IMR-90 (cell line): Measurements from ENCODE around the gene HRH3. TPM values are rescaled to one million over a fixed set of nuclear protein-coding genes. Genes with fewer than 3 reads are reported as not detected.

ENCODE experiments used
- CHD1 ChIP-seq: IDR thresholded peaks from 2 replicates; pipeline ENCODE4 v1.6.1; 2012; ENCODE audit warnings: low read depth, low read length, improper control_type of control experiment
- MAFK ChIP-seq: IDR thresholded peaks from 2 replicates; pipeline ENCODE4 v1.6.1; 2012; ENCODE audit warnings: low read depth, low read length, improper control_type of control experiment
- polyA plus RNA-seq, 3 experiments: library from polyadenylated mRNA; depleted of rRNA; stranded (reverse); fragments of >200 nt; gene quantifications; 2 replicates each; pipeline ENCODE4 v1.2.3, GENCODE V29; 2012; ENCODE audit warnings: low replicate concordance in 1 of 3
- total RNA-seq: library from RNA; depleted of rRNA; stranded (reverse); fragments of >200 nt; gene quantifications from 2 replicates; pipeline ENCODE4 v1.2.3, GENCODE V29; 2012
- TF ChIP-seq, protein P1 (sequence below): fragments of 150-350 bp; IDR thresholded peaks from 2 replicates; pipeline ENCODE4 v1.6.1; 2016; ENCODE audit warnings: low read depth, mild to moderate bottlenecking, low read length, moderate library complexity, borderline replicate concordance

Gene HRH3
- total and polyA plus RNA-seq, 2 of the 4 experiments (the other 2 are of a cell fraction), result not detected

DNA sequence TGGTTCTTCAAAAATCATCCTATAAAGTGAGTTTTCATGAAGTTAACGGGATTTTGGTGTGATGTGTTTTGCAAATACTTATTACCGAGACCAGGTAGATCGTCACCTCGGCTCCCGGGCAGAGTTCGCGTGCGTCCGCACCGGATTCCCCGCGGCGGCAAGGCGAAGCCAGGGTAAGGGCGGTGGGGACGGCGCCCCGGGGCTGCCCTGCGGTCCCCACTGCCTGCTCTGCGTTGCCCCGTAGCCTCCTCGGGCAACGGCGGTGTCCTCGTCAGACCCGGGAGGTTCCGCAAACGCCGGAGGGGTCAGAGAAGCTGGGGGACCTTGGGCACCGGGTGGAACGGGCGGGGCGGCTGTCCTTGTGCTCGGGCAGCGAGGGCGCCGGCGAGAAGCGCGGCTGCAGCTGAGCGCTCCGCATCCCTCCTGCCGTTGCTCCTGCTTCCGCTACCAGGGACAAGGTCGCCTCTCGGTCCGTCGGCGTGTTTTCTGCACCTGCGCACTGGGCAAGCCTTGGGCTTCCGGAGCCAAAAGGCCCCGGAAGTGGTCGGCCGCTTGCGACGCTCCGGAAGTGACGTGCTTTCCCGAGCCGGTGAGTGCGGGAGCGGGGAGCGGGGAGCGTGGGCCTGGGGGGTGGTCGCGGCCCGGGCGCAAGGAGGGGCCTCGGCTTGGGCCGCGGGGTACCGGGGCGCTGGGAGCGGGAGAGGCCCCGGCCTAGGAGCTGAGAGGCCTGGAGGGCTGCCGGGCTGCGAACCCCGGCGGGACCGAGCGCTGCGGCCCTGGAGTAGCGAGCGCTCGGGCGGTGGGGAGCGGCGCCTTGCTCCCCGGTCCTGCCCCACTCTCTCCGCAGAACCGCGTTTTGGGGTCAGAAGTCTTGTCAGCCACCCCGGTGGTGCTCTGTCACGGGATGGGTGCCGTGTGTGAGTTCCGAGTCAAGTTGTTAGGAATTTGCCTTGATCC lies 37.3 kb downstream of the HRH3 start, which contains the start of gene MTG2 (continued):
- TF ChIP-seq, protein P1, sequence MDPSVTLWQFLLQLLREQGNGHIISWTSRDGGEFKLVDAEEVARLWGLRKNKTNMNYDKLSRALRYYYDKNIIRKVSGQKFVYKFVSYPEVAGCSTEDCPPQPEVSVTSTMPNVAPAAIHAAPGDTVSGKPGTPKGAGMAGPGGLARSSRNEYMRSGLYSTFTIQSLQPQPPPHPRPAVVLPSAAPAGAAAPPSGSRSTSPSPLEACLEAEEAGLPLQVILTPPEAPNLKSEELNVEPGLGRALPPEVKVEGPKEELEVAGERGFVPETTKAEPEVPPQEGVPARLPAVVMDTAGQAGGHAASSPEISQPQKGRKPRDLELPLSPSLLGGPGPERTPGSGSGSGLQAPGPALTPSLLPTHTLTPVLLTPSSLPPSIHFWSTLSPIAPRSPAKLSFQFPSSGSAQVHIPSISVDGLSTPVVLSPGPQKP, result no peak
- TF ChIP-seq CHD1, result peak; percentile 75; the same call in 1 of the 2 replicates
- TF ChIP-seq MAFK, result no peak
